GM12891 (cell line): Measurements from ENCODE around the gene ATP5MG.

ENCODE experiments used
- PAX5 ChIP-seq: IDR thresholded peaks from 2 replicates; pipeline ENCODE4 v1.6.1; 2011; ENCODE audit warnings: low read length, moderate library complexity, mild to moderate bottlenecking; ENCODE audit not compliant: insufficient read depth, severe bottlenecking
- POLR2A ChIP-seq: IDR thresholded peaks from 2 replicates; pipeline ENCODE4 v1.6.1; 2011; ENCODE audit warnings: low read depth, low read length, control low read depth
- POLR2AphosphoS5 ChIP-seq: IDR thresholded peaks from 2 replicates; pipeline ENCODE4 v1.6.1; 2011; ENCODE audit warnings: low read depth, low read length, control low read depth
- POU2F2 ChIP-seq: IDR thresholded peaks from 2 replicates; pipeline ENCODE4 v1.6.1; 2011; ENCODE audit warnings: low read depth, mild to moderate bottlenecking, control low read depth, low read length, moderate library complexity
- SPI1 ChIP-seq: IDR thresholded peaks from 2 replicates; pipeline ENCODE4 v1.6.1; 2011; ENCODE audit warnings: low read depth, low read length, control low read depth
- TAF1 ChIP-seq: IDR thresholded peaks from 2 replicates; pipeline ENCODE4 v1.6.1; 2011; ENCODE audit warnings: low read depth, low read length, control low read depth

- TF ChIP-seq POLR2A, result no peak
- TF ChIP-seq POLR2AphosphoS5, result no peak
- TF ChIP-seq TAF1, result no peak
- no peak for TF ChIP-seq PAX5
- no peak for TF ChIP-seq SPI1
- TF ChIP-seq POU2F2, result no peak
Measured at GRCh38 chr11:118443590-118444218, 42.3 kb downstream of the ATP5MG start.
